ES-I3 (cell line): ENCODE measurements around the gene TPSB2.
"Not testable (repeated sequence)": the region's sequence is repeated elsewhere in the genome, so short reads cannot be mapped to it uniquely, and the experiment has no call there.

ENCODE experiments used
- H3K36me3 ChIP-seq: 2 replicates; pipeline ENCODE4 v1.6.1; 2013; ENCODE audit warnings: mild to moderate bottlenecking, low read length, control low read depth, moderate library complexity; ENCODE audit not compliant: insufficient read depth
- H3K4me1 ChIP-seq: 2 replicates; pipeline ENCODE4 v1.6.1; 2013; ENCODE audit warnings: mild to moderate bottlenecking, control low read depth, low read length; ENCODE audit not compliant: insufficient read depth
- H3K9ac ChIP-seq: 2 replicates; pipeline ENCODE4 v1.6.1; 2013; ENCODE audit warnings: low read depth, mild to moderate bottlenecking, low read length, moderate library complexity
- H3K9me3 ChIP-seq: 2 replicates; pipeline ENCODE4 v1.6.1; 2013; ENCODE audit warnings: mild to moderate bottlenecking, low read length, moderate library complexity; ENCODE audit not compliant: control insufficient read depth, insufficient read depth

The TPSB2 gene

GRCh38 chr16:1256296-1256873 is 26.4 kb upstream of the TPSB2 start:
- H3K4me1 ChIP-seq, H3K36me3 ChIP-seq: not testable (repeated sequence)

GRCh38 chr16:1255276-1256122 is 25.5 kb upstream of the TPSB2 start, which contains the start of gene TPSD1:
TSS of gene TPSD1 (plus strand) at chr16:1256069. CDS start at chr16:1256281, 212 bp downstream.
- H3K36me3 ChIP-seq, H3K4me1 ChIP-seq, H3K9me3 ChIP-seq, H3K9ac ChIP-seq: not testable (repeated sequence)

More at GRCh38 chr16:1256296-1256873, 26.4 kb upstream of the TPSB2 start:
- not testable (repeated sequence) for H3K9me3 ChIP-seq, H3K9ac ChIP-seq

GRCh38 chr16:1254821-1255220 is 24.8 kb upstream of the TPSB2 start:
- H3K4me1 ChIP-seq, H3K36me3 ChIP-seq, H3K9me3 ChIP-seq, H3K9ac ChIP-seq: not testable (repeated sequence)

GRCh38 chr16:1253701-1254364 is 23.8 kb upstream of the TPSB2 start:
- not testable (repeated sequence) for H3K9ac ChIP-seq, H3K9me3 ChIP-seq, H3K4me1 ChIP-seq, H3K36me3 ChIP-seq

GRCh38 chr16:1249031-1249755 is 19.2 kb upstream of the TPSB2 start:
- not testable (repeated sequence) for H3K4me1 ChIP-seq, H3K9me3 ChIP-seq, H3K36me3 ChIP-seq, H3K9ac ChIP-seq

GRCh38 chr16:1247903-1248537 is 18.0 kb upstream of the TPSB2 start:
- not testable (repeated sequence) for H3K9me3 ChIP-seq, H3K4me1 ChIP-seq, H3K36me3 ChIP-seq, H3K9ac ChIP-seq

GRCh38 chr16:1245452-1246020 is 15.6 kb upstream of the TPSB2 start:
- no peaks in the 10 kb centered on the region for H3K4me1 ChIP-seq
- no peak overlapping the region for H3K9ac ChIP-seq
- no peaks in the 10 kb centered on the region for H3K9me3 ChIP-seq

GRCh38 chr16:1244881-1245280 is 14.9 kb upstream of the TPSB2 start:
- no peaks in the 10 kb centered on the region for H3K4me1 ChIP-seq
- no peak overlapping the region for H3K9ac ChIP-seq

More at GRCh38 chr16:1245452-1246020, 15.6 kb upstream of the TPSB2 start:
- no peaks in the 10 kb centered on the region for H3K36me3 ChIP-seq

GRCh38 chr16:1243907-1244850 is 14.2 kb upstream of the TPSB2 start:
- H3K9ac ChIP-seq, H3K36me3 ChIP-seq, H3K4me1 ChIP-seq, H3K9me3 ChIP-seq: not testable (repeated sequence)

More at GRCh38 chr16:1244881-1245280, 14.9 kb upstream of the TPSB2 start:
- Histone ChIP-seq H3K9me3 (no peaks in the 10 kb centered on the region), H3K36me3 (no peaks in the 10 kb centered on the region)

GRCh38 chr16:1243363-1243762 is 13.4 kb upstream of the TPSB2 start:
- not testable (repeated sequence) for H3K4me1 ChIP-seq, H3K36me3 ChIP-seq, H3K9ac ChIP-seq, H3K9me3 ChIP-seq

- H3K9ac ChIP-seq, H3K4me1 ChIP-seq, H3K9me3 ChIP-seq, H3K36me3 ChIP-seq: not testable (repeated sequence)
These were observed 11.1 kb upstream of the TPSB2 start for GRCh38 chr16:1241081-1241480.

- H3K36me3 ChIP-seq, H3K9ac ChIP-seq, H3K4me1 ChIP-seq, H3K9me3 ChIP-seq: not testable (repeated sequence)
These were observed 10.5 kb upstream of the TPSB2 start, which contains the start of gene TPSAB1 for GRCh38 chr16:1240436-1240835. TSS of gene TPSAB1 (plus strand) at chr16:1240705. CDS start at chr16:1240939, 234 bp downstream.

- H3K9ac ChIP-seq, H3K9me3 ChIP-seq, H3K36me3 ChIP-seq, H3K4me1 ChIP-seq: not testable (repeated sequence)
These were observed 9.6 kb upstream of the TPSB2 start for GRCh38 chr16:1239575-1239974.
